Testis (tissue), 2 donors: Measurements from ENCODE around the gene RAB3GAP2.

ENCODE experiments used
- POLR2A ChIP-seq: fragments of 450-650 bp; IDR thresholded peaks from one replicate; pipeline ENCODE4 v1.6.1; 2017; ENCODE audit warnings: antibody characterized with exemption, mild to moderate bottlenecking, moderate library complexity
- TF ChIP-seq, protein P1 (sequence below), 3 experiments: fragments of 450-650 bp in 2 of 3; fragments of 200-600 bp in 1 of 3; sonication (generic) in 1 of 3; IDR thresholded peaks; one replicate each; pipeline ENCODE4 v1.5.1; 2016 to 2019; ENCODE audit warnings: antibody characterized with exemption in 3 of 3, mild to moderate bottlenecking in 2 of 3, moderate library complexity in 1 of 3

DNA sequence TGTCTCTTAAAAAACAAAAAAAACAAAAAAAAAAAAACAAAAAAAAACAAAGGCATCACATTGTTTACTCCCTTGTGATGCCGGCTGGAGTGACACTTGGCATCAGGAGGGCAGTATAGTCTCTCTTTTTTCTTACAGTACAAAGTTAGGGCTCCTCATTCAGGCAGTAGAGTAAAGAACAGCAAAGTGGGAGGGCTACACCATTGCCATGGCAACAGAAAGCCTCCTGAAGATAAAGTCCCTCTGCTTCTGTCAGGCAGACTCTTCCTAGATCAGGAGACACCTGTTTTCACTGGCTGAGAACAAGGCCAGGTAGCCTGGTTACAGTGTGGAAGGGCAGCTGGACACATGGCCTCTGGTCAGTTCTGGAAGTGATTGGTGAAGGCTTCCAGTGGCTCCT is 41.3 kb upstream of the RAB3GAP2 start:
- TF ChIP-seq, protein P1, sequence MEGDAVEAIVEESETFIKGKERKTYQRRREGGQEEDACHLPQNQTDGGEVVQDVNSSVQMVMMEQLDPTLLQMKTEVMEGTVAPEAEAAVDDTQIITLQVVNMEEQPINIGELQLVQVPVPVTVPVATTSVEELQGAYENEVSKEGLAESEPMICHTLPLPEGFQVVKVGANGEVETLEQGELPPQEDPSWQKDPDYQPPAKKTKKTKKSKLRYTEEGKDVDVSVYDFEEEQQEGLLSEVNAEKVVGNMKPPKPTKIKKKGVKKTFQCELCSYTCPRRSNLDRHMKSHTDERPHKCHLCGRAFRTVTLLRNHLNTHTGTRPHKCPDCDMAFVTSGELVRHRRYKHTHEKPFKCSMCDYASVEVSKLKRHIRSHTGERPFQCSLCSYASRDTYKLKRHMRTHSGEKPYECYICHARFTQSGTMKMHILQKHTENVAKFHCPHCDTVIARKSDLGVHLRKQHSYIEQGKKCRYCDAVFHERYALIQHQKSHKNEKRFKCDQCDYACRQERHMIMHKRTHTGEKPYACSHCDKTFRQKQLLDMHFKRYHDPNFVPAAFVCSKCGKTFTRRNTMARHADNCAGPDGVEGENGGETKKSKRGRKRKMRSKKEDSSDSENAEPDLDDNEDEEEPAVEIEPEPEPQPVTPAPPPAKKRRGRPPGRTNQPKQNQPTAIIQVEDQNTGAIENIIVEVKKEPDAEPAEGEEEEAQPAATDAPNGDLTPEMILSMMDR (IDR thresholded peaks at IDR 0.05) = no peak
- TF ChIP-seq POLR2A = no peak
